ENCODE data around the gene TIMM17A.

TIMM17A gene

DNA sequence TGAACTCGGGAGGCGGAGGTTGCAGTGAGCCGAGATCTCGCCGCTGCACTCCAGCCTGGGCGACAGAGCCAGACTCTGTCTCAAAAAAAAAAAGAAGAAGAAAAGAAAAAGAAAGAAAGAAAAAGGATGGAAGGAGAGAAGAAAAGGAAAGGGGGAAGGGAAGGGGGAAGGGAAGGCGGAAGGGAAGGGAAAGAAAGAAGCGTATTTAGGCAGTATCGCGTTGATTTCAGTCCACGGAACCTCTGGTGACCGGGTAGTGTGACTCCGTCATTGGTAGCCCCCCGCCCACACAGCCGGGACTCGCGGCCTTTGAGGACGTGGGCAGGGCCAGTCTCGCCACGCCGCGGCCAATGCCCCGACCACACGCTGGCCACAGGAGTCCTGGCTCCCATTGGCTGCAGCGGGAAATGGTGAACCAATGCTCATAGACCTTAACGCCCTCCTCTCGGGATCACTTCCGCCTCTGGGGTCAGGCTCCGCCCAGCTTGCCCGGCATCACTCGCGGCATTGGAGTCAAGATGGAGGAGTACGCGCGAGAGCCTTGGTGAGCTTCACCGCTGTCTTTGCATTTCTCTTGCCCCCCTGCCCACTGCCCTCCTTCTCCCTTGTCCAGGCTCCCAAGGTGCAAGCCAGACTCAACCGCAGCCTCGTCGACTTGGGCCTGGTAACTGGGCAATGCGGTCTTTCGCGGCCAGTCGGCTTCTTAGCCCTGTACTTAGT lies at the start of gene TIMM17A:
TSS of gene TIMM17A (plus strand) at position 495 of the 720 bp plus-strand sequence. CDS start at position 519, 24 bp downstream.
- H4K20me1 ChIP-seq (ENCODE audit: insufficient read depth, low read length): no peaks in the 10 kb centered on the region
- H3K4me1 ChIP-seq (ENCODE audit: insufficient read depth, low read length, severe bottlenecking): peaks cover 19% of the 10 kb centered on the region
- H2AFZ ChIP-seq (ENCODE audit: low read length): peak within 1 kb of the TSS; percentile 52; the same call in 1 of the 2 replicates
- peaks cover 24% of the 10 kb centered on the region for H3K36me3 ChIP-seq (ENCODE audit: insufficient read depth, low read length)
- peak within 1 kb of the TSS; percentile 86 for H3K9ac ChIP-seq (ENCODE audit: low read length)
- H3K4me2 ChIP-seq (ENCODE audit: low read length): peak within 1 kb of the TSS; percentile 84
- H3K27me3 ChIP-seq (ENCODE audit: insufficient read depth, low read length): 0 out of 2 replicates have a peak, but pooled peaks cover 1% of the 10 kb centered on the region
- H3K9me2 ChIP-seq (ENCODE audit: low read depth, low read length): no peaks in the 10 kb centered on the region
- H3K27ac ChIP-seq (ENCODE audit: low read depth, low read length, poor library complexity, severe bottlenecking): peak within 1 kb of the TSS; percentile 25
- TF ChIP-seq CTCF (IDR thresholded peaks at IDR 0.05; ENCODE audit: low read length) (no peak), EZH2 (IDR thresholded peaks at IDR 0.05; ENCODE audit: borderline replicate concordance, low read length) (no peak)
- H3K79me2 ChIP-seq (ENCODE audit: insufficient read depth, low read length): peaks cover 19% of the 10 kb centered on the region
- H3K4me3 ChIP-seq (ENCODE audit: low read depth, low read length, poor library complexity, severe bottlenecking): peak within 1 kb of the TSS; percentile 89
- no peaks in the 10 kb centered on the region for H3K9me3 ChIP-seq (ENCODE audit: low read length)
- H3F3A ChIP-seq (ENCODE audit: insufficient read depth, low read length): no peaks in the 10 kb centered on the region

DNA sequence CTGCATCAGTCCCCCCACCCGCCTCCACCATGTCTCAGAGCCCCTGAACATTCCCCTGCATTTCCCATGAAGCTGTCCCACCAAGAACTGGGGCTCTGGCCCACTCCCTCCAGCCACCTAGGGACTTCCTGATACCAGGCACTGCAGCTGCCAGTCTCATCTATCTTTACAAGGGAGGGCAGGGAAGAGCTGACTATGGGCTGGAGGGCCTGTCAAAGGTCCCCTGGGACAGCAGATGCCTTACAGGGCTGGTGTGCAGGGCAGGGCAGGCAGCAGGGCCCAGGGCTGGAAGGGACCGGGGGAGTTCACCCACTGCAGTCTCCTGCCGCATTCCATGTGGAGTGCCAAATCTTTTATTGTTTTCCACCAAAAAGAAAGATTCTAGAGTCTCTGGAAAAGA lies 49.0 kb upstream of the TIMM17A start:
- H3K4me3 ChIP-seq (ENCODE audit: low read depth, low read length, poor library complexity, severe bottlenecking): no peak overlapping the region
- H3K4me2 ChIP-seq (ENCODE audit: low read length): no peak overlapping the region
- no peaks in the 10 kb centered on the region for H3K4me1 ChIP-seq (ENCODE audit: insufficient read depth, low read length, severe bottlenecking)
- no peaks in the 10 kb centered on the region for H3K9me3 ChIP-seq (ENCODE audit: low read length)
- H3F3A ChIP-seq (ENCODE audit: insufficient read depth, low read length): no peaks in the 10 kb centered on the region
- H3K36me3 ChIP-seq (ENCODE audit: insufficient read depth, low read length): no peaks in the 10 kb centered on the region
- no peak overlapping the region for H3K9ac ChIP-seq (ENCODE audit: low read length)
- no peaks in the 10 kb centered on the region for H3K79me2 ChIP-seq (ENCODE audit: insufficient read depth, low read length)
- H3K9me2 ChIP-seq (ENCODE audit: low read depth, low read length): no peaks in the 10 kb centered on the region
- H2AFZ ChIP-seq (ENCODE audit: low read length): no peak overlapping the region
- H4K20me1 ChIP-seq (ENCODE audit: insufficient read depth, low read length): no peaks in the 10 kb centered on the region
- H3K27ac ChIP-seq (ENCODE audit: low read depth, low read length, poor library complexity, severe bottlenecking): no peak overlapping the region
- TF ChIP-seq EZH2 (IDR thresholded peaks at IDR 0.05; ENCODE audit: borderline replicate concordance, low read length) (no peak), CTCF (IDR thresholded peaks at IDR 0.05; ENCODE audit: low read length) (no peak)
- 0 out of 2 replicates have a peak, but pooled peaks cover 8% of the 10 kb centered on the region for H3K27me3 ChIP-seq (ENCODE audit: insufficient read depth, low read length)

- no peak overlapping the region for H3K4me3 ChIP-seq (ENCODE audit: low read depth, low read length, poor library complexity, severe bottlenecking)
- H4K20me1 ChIP-seq (ENCODE audit: insufficient read depth, low read length): no peaks in the 10 kb centered on the region
- H3K4me1 ChIP-seq (ENCODE audit: insufficient read depth, low read length, severe bottlenecking): no peaks in the 10 kb centered on the region
- H2AFZ ChIP-seq (ENCODE audit: low read length): no peak overlapping the region
- no peaks in the 10 kb centered on the region for H3K9me2 ChIP-seq (ENCODE audit: low read depth, low read length)
- no peaks in the 10 kb centered on the region for H3K9me3 ChIP-seq (ENCODE audit: low read length)
- TF ChIP-seq EZH2 (IDR thresholded peaks at IDR 0.05; ENCODE audit: borderline replicate concordance, low read length) (no peak), CTCF (IDR thresholded peaks at IDR 0.05; ENCODE audit: low read length) (no peak)
- no peaks in the 10 kb centered on the region for H3F3A ChIP-seq (ENCODE audit: insufficient read depth, low read length)
- H3K27ac ChIP-seq (ENCODE audit: low read depth, low read length, poor library complexity, severe bottlenecking): no peak overlapping the region
- no peak overlapping the region for H3K9ac ChIP-seq (ENCODE audit: low read length)
- H3K4me2 ChIP-seq (ENCODE audit: low read length): no peak overlapping the region
- no peaks in the 10 kb centered on the region for H3K79me2 ChIP-seq (ENCODE audit: insufficient read depth, low read length)
- 0 out of 2 replicates have a peak, but pooled peaks cover 8% of the 10 kb centered on the region for H3K27me3 ChIP-seq (ENCODE audit: insufficient read depth, low read length)
- H3K36me3 ChIP-seq (ENCODE audit: insufficient read depth, low read length): no peaks in the 10 kb centered on the region
Measured at GRCh38 chr1:201907621-201908020, 47.7 kb upstream of the TIMM17A start.
